GM18498 (cell line): Measurements from ENCODE around the gene SCNN1B.

ENCODE experiments used
- ATAC-seq: cut with Tn5 transposase; IDR thresholded peaks from one replicate; pipeline ENCODE4 v1.9.1; 2021; ENCODE audit warnings: mild to moderate bottlenecking, moderate library complexity; ENCODE audit not compliant: unreplicated experiment

SCNN1B gene

DNA sequence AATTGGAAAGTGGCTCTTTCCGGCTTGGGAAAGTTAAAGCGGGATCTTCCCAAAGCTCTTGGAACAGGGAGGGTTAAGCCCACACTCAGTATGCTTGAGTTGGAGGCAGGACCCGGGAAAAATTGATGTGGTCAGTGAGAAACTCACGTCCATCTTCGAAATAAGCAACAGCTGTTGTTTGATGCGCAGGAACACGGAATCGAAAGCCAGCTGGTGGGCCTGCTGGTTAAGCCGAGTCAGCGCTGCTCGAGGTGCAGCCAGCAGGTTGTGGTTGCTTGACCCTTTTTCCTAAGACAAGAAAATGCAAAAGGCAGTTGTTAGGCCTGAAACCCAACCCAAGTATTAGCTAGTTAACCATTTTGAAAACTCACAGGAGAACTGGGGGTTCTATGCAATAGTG lies 101.4 kb downstream of the SCNN1B start:
- no peak for ATAC-seq

DNA sequence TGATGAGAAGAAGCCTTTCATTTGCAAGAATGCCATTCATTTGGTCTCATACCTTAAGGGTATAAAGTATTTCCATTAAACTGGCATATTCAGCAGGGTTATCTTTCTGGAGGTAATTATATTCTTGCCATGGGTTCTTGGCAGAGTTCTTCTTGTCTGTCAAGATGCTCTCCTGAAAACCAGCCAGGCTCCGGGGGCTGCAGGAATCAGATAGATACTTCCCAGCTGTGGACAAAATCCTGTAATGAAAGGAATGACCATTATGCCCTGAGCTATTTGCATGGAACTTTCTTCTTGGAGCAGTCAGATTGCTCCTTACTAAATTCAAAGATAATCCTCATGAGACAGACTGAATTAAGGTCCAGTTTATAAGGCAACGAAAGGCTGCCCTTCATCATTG lies 103.9 kb downstream of the SCNN1B start:
- no peak for ATAC-seq

DNA sequence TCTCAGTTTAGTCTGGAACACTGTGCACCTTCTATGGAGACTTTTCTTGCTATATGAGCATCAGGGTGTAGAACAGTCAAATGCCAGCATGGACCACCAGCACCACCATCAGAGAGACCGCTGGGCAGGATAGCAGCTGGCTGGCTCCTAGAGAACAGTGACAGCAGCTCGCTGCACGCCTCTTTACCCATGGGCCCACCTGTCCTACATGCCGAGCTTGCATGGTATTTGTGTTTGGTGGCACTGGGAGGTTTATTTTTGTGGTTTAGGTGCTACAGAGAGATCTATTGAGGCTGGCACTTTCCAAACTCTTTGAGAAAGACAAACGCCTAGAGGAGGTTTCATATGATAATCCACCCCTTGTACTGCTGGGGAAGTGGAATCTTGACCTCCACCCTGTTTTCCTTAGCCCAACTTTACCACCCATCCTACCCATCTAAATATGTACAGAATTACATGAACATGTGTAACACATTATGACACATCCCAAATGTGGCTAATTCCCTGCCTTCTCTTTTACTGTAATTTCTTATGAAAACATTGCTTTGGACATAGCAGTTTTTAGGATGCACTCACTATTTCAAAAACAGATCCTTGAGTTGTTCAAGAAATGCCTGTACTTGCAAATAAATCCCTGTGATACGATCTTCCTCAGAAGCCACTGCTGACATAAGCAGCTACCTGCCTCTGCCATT lies 104.6 kb downstream of the SCNN1B start:
- no peak for ATAC-seq

DNA sequence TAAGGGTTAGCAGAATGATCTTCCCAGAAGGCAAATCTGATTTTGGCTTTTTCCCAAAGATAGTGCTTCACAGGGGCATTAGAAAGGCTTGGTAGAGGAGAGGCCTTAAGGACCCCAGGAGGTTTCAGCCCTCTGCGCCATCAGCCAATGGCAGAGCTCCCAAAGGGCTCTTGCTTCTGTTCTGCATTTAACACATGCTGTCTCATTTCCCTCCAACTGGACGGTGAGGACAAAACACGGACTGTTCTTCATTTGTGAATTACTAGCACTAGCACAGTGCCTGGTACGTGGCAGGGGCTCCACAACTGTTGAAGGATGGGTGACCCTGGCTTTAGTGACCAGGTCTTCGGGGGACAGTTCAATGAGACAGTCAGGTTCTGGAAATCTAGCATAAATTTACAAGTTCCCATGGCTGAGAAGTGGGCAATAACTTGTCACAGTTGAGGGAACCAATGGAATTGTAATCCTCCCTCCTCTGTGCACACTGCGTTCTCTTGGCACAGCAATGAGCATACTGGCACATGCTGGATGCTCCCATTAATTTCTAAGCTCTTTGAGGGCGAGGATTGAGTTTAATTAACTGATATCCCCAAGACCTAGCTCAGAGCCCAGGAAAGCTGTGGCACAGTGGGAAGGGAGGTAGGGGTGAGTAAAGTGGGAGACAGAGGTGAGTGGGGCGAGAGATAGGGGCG lies 105.5 kb downstream of the SCNN1B start:
- no peak for ATAC-seq

DNA sequence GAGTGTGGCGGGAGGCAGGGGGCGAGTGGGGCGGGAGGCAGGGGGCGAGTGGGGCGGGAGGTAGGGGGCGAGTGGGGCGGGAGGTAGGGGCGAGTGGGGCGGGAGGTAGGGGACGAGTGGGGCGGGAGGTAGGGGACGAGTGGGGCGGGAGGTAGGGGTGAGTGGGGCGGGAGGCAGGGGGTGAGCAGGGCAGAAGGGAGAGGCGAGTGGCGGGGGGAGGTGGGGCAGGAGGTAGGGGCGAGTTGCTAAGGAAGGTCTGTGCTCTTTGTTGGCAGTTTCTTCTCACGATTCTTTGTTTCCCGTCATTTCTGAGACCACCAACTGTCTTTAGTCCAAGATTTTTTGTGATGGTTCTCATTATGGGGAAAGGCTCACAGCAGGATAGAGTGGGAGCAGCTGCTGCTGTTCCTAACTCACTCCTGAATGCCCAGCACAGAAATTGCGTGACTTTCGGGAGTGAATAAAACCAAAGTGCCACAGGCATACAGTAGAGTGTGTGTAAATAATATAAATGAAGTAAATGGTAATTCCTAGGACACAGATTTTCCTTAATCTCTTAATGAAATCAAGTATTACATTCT lies 106.2 kb downstream of the SCNN1B start:
- no peak for ATAC-seq

DNA sequence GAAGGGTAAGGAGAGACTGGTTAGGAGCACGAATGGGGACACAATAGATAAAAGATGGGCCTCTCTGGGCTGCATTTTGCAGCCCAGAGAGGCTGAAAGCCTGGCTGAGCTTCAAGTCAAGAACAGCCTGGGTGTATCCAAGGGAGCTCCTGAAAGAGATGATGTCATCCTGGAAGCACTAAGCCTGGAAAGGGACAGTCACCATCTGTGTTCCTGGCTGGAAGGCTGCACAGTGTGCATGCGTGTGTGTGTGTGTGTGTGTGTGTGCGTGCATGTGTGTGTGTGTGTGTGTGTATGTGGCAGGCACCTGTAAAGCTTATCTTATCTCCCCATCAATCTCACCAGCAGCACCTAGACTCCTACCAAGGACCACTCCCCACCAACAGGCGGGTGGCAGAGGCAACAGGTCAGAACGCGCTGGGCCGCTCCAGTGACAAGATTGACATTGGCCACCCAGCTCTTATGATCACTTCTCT lies 106.8 kb downstream of the SCNN1B start:
- ATAC-seq, result no peak

DNA sequence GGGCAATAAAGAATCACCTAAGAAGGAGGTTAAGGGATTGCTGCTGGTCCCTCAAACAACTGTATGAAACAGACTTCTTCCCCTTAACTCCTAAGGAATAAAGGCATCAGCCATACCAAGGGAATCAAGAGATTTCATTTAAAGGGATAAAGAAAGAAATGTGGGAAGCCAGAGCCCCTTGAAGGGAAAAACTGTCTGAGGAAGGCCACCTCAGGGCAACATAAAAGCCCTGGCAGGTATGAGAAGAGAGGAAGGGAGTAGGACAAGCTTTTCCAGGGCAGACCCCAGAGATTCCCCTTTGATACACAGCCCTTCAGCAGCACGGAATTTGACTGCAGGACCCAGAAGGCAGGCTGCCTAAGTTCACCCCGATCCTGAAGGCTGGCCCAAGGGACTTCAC lies 107.4 kb downstream of the SCNN1B start:
- no peak for ATAC-seq

DNA sequence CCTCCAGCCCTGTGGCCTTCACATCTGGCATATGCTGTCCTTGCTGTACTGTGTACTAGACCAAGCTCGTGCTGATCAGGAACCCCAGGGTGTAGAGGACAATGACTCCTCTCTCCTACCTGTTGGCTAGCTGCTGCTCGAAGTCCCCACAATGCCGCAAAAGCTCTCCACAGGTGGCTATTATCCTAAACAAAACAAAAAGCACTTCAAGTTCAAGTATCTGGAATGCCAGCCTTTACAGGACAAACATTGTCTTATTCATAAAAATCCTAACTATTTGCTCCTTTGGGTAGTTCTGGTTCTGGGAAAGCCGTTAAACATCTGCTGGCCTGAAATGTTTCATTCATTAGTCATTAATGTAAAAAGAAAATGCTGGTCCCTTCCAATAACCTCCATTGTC lies 108.1 kb downstream of the SCNN1B start:
- no peak for ATAC-seq

DNA sequence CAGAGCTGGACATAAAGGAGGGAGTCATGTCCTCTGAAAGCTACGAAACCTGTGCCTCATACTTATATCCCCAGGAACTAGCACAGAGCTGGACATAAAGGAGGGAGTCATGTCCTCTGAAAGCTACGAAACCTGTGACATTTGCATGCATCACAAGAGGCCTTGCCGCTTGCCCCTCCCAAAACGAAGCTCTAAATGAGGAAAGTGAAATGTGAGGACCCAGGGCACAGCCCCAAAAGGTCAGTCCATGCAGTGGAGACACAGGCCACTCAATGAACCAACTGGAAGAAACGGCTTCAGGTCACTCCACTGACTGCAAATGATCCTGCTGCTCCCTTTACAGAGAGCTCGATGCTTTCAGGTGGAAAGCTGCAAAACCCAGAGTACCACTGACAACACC lies 112.6 kb downstream of the SCNN1B start:
- ATAC-seq, result no peak

DNA sequence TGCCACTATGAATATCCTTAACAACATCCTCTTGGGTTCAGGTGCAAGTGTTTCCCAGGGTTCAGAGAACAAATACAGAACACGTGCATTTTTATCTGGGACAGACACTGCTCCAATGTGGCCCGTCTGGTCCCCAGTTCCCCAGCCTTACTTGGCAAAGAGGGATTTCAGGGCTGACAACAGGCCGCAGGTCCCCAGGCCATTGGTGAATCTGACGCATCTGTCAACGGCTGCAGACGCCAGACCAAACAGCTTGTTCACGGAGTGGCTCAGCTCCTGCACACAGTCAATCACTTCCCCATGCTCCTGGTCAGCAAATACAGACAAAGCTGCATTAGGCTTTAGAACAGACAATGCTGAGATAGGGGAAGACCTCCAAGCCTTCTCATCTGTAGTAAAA lies 114.7 kb downstream of the SCNN1B start:
- ATAC-seq, result no peak

DNA sequence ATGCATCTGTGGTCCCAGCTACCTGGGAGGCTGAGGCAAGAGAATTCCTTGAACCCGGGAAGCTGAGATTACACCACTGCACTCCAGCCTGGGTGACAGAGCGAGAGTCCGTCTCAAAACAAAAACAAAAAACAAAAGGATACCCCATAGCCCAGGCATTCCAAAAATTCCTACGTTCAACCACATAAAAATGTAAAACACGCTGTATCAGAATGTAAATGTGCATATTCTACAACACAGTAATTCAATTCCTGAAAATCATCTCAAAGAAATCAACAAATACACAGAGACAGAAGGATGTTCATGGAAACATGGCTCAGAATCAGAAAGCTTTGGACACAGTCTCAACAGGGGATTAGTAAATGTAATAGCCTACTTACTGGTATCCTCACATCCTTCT lies 117.9 kb downstream of the SCNN1B start:
- ATAC-seq, result no peak

DNA sequence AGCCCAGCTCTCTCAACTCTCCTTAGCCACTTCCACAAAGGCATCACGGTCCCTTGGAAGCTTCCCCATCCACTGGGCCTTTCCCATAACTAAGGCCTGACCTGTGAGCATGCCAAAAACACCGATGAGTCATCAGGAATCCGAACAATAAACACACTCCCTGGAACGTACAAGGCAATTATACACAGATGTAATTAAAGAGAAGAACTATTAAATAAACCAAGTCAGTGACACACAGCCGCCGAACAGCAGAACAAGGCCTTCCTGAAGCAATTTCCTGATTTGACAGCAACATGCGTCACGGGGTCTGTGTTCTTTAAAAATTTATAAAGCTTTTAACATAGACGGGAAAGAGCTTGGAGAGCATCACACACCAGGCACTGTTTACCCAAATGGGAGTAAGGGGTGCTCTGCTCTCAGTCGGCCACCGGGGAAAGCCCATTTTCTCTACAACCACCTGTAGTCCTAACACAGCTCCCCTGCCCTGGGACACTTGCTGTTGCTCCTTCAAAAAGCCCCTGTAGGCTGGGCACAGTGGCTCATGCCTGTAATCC lies 121.5 kb downstream of the SCNN1B start:
- ATAC-seq, result no peak

DNA sequence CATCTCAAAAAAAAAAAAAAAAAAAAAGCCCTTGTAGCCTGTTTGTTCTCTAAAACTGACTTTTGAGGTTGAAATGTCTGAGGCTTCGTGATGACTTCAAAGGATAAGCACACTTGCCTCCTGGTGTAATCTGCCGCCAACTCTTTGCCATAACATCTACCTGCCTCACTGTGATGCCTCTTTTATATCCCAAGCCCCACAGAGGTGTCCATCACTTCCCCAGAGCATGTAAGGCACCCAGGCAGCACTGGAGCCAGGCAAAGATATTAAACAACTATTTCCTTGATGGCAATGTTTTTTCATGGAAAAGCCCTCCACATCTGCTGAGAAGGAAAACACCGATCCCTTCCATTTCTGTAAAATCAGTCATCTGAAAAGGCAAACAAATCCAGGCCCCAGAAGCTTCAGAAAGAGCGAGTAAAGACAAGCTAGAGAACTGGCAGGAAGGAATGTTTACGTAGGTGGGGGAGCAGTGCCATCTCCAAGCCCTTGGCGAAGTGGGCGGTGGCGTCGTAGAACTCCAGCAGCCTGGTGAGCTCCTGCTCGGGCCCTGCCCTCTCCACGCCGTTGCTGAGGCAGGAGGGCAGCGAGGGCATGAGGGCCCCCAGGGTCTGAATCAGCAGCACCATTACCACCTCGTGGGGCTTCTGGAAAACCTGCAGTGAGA lies 122.3 kb downstream of the SCNN1B start:
- no peak for ATAC-seq

DNA sequence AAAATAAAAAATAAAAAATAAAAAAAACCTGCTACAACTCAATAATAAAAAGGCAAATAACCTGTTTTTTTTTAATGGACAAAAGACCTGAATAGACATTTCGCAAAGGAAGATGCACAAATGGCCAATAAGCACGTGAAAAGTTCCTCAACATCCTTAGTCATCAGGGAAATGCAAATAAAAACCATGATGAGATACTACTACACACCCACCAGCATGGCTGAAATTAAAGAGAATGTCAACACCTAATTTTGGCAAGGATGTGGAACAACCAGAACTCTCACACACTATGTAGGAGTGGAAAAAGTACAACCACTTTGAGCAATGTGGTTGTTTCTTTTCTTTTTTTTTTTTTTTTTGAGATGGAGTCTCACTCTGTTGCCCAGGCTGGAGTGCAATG lies 126.2 kb downstream of the SCNN1B start:
- no peak for ATAC-seq
